Caco-2 (cell line): ENCODE results near the gene ATP10D. TPM values are rescaled to one million over a fixed set of nuclear protein-coding genes. Genes with fewer than 3 reads are reported as not detected.
A peak's percentile ranks its signal among the peaks of the same experiment; 100 is the strongest.

ENCODE experiments used
- Bru-seq: library from RNA; stranded (reverse); fragments of 400-500 nt; gene quantifications from one replicate; lab custom pipeline; 2021; lab: Mats Ljungman, UMichigan
- BruChase-seq, 2 experiments: library from RNA; stranded (reverse); fragments of 400-500 nt; gene quantifications; one replicate each; lab custom pipeline; 2021; lab: Mats Ljungman, UMichigan
- BruUV-seq: library from RNA; stranded (reverse); fragments of 400-500 nt; replicated peaks from 2 replicates; lab custom pipeline; 2021; lab: Mats Ljungman, UMichigan
- CTCF ChIA-PET: fragments of 300-600 bp; sonication (Branson Sonifier 250); formaldehyde crosslinking; loops from one replicate; lab custom pipeline; 2022; ENCODE audit warnings: antibody characterized with exemption; lab: Charles Lee
- POLR2A ChIA-PET: fragments of 300-600 bp; sonication (Branson Sonifier 250); formaldehyde crosslinking; loops from one replicate; lab custom pipeline; 2022; ENCODE audit warnings: antibody characterized with exemption; lab: Charles Lee
- DNase-seq, 2 experiments: peaks; one replicate each; pipeline versions ENCODE4 v3.0.0 to v3.0.0-alpha.2; 2020 to 2022
- H3K27me3 ChIP-seq: replicated peaks from 2 replicates; pipeline ENCODE4 v1.6.0; 2011; ENCODE audit warnings: low read length; ENCODE audit not compliant: control insufficient read depth, insufficient read depth
- H3K36me3 ChIP-seq: 2 replicates; pipeline ENCODE4 v1.5.1; 2011; ENCODE audit warnings: low read length; ENCODE audit not compliant: control insufficient read depth, insufficient read depth
- H3K4me1 ChIP-seq: fragments of 250-450 bp; sonication (Bioruptor Pico); 2 replicates; pipeline ENCODE4 v1.5.1; 2020; ENCODE audit warnings: mild to moderate bottlenecking
- H3K4me3 ChIP-seq: 2 replicates; pipeline ENCODE4 v1.5.1; 2011; ENCODE audit warnings: low read depth, mild to moderate bottlenecking, control low read depth, low read length
- H3K9me3 ChIP-seq: fragments of 250-450 bp; sonication (Bioruptor Pico); 2 replicates; pipeline ENCODE4 v1.5.1; 2020; ENCODE audit warnings: mild to moderate bottlenecking, moderate library complexity
- H3K27ac Mint-ChIP-seq: one replicate; pipeline ENCODE4 v1.8.0; 2022; ENCODE audit warnings: mixed read lengths; ENCODE audit not compliant: unreplicated experiment
- H3K27me3 Mint-ChIP-seq: one replicate; pipeline ENCODE4 v1.8.0; 2022; ENCODE audit warnings: mixed read lengths; ENCODE audit not compliant: insufficient read depth, unreplicated experiment
- H3K36me3 Mint-ChIP-seq: one replicate; pipeline ENCODE4 v1.8.0; 2022; ENCODE audit warnings: mild to moderate bottlenecking, mixed read lengths; ENCODE audit not compliant: insufficient read depth, unreplicated experiment
- H3K4me1 Mint-ChIP-seq: one replicate; pipeline ENCODE4 v1.8.0; 2022; ENCODE audit warnings: low read depth, mixed read lengths; ENCODE audit not compliant: unreplicated experiment
- H3K4me3 Mint-ChIP-seq: one replicate; pipeline ENCODE4 v1.8.0; 2022; ENCODE audit warnings: mild to moderate bottlenecking, moderate library complexity, mixed read lengths; ENCODE audit not compliant: unreplicated experiment
- H3K9me3 Mint-ChIP-seq: one replicate; pipeline ENCODE4 v1.8.0; 2022; ENCODE audit warnings: mixed read lengths; ENCODE audit not compliant: unreplicated experiment
- CTCF ChIP-seq, 2 experiments: fragments of 200-600 bp in 1 of 2; IDR thresholded peaks; 1 replicate in 1 of 2; 2 replicates in 1 of 2; pipeline versions ENCODE4 v1.5.1 to v1.8.0; 2011 to 2022; ENCODE audit warnings: antibody characterized with exemption in 1 of 2, control low read depth in 1 of 2, inconsistent platforms in 1 of 2, low read depth in 1 of 2, low read length in 1 of 2, mild to moderate bottlenecking in 1 of 2, moderate library complexity in 1 of 2; ENCODE audit not compliant: insufficient read depth in 1 of 2, severe bottlenecking in 1 of 2, unreplicated experiment in 1 of 2
- intact Hi-C: fragments of 100-400 bp; cut with micrococcal nuclease; formaldehyde crosslinking; loops from one replicate; pipeline ENCODE4 v1.10.0; 2022; ENCODE audit not compliant: unreplicated experiment
- long read RNA-seq: library from polyadenylated mRNA; stranded (forward); transcript quantifications from one replicate; pipeline ENCODE4 v2.0.0, GENCODE V29; 2022
- total RNA-seq: library from RNA; stranded (reverse); gene quantifications from 2 replicates; pipeline ENCODE4 v1.2.3, GENCODE V29; 2022

Gene ATP10D
- total RNA-seq (44.5 and 50.9 TPM in 2 replicates), Bru-seq, nascent RNA (percentile 81 among the genes with signal in this experiment), BruChase-seq, experiment 1, labeled RNA remaining after a 2-hour chase (percentile 81 among the genes with signal in this experiment), BruChase-seq, experiment 2, labeled RNA remaining after a 6-hour chase (percentile 80 among the genes with signal in this experiment)
- long read RNA-seq, full-length matches to known transcripts = 19 of 39 reads
- long read RNA-seq, partial matches to known transcripts = 8 of 39 reads
- long read RNA-seq, other reads (novel, unspliced or antisense) = 12 of 39 reads

- CTCF ChIA-PET = interaction anchor here (0.8 to 2.5 kb wide), 5 partner anchors 10 to 78 kb away, joined by 3 to 24 read pairs (median 5); partner anchors contain the start of gene COMMD8
- no peaks in the 10 kb centered on the region for H3K9me3 Mint-ChIP-seq
- no peaks in the 10 kb centered on the region for H3K4me1 Mint-ChIP-seq
- POLR2A ChIA-PET = interaction anchor here (0.7 to 2.4 kb wide), 4 partner anchors 12 to 31 kb away, joined by 3 to 20 read pairs (median 8); partner anchors contain the start of gene COMMD8
- peaks cover 18% of the 10 kb centered on the region for H3K4me1 ChIP-seq
- H3K4me3 ChIP-seq = peak within 1 kb of the TSS; percentile 44
- H3K27me3 Mint-ChIP-seq = no peaks in the 10 kb centered on the region
- H3K27ac Mint-ChIP-seq = peak within 1 kb of the TSS; percentile 99
- no peaks in the 10 kb centered on the region for H3K27me3 ChIP-seq
- peak; percentile 92 to 95 for DNase-seq
- no peaks in the 10 kb centered on the region for H3K9me3 ChIP-seq
- intact Hi-C loops = loop anchor here (1.0 to 5.0 kb wide), 3 partner anchors 12 to 47 kb away; partner anchors contain the start of gene COMMD8
- no TSS peak for BruUV-seq
- peak within 1 kb of the TSS; percentile 100 for H3K4me3 Mint-ChIP-seq
- H3K36me3 ChIP-seq = no peaks in the 10 kb centered on the region
- peak in 1 of 2 experiments; percentile 10 for TF ChIP-seq CTCF (IDR thresholded peaks at IDR 0.05; ENCODE audit: insufficient read depth in 1 of 2, low read depth in 1 of 2, low read length in 1 of 2, severe bottlenecking in 1 of 2, unreplicated experiment in 1 of 2)
- H3K36me3 Mint-ChIP-seq = peaks cover 7% of the 10 kb centered on the region
These were observed at the start of gene ATP10D for GRCh38 chr4:47485047-47485692. ATP10D (plus strand) TSS chr4:47485275; CDS start chr4:47512541, 27,266 bp downstream.

- intact Hi-C loops = no loop called here
- Histone ChIP-seq H3K27me3 (no peaks in the 10 kb centered on the region), H3K36me3 (no peaks in the 10 kb centered on the region), H3K4me3 (no peak overlapping the region), H3K9me3 (no peaks in the 10 kb centered on the region), H3K4me1 (no peaks in the 10 kb centered on the region)
- Mint-ChIP-seq H3K27ac (no peak overlapping the region), H3K4me1 (no peaks in the 10 kb centered on the region), H3K9me3 (no peaks in the 10 kb centered on the region), H3K27me3 (no peaks in the 10 kb centered on the region), H3K36me3 (no peaks in the 10 kb centered on the region), H3K4me3 (no peak overlapping the region)
- DNase-seq = no peak
- no peak for TF ChIP-seq CTCF (IDR thresholded peaks at IDR 0.05; ENCODE audit: insufficient read depth in 1 of 2, low read depth in 1 of 2, low read length in 1 of 2, severe bottlenecking in 1 of 2, unreplicated experiment in 1 of 2)
- CTCF ChIA-PET = interaction anchor here (0.6 kb wide), 1 partner anchor 25 kb away, joined by 3 read pairs; no protein-coding TSS in a partner anchor
- no TSS peak for BruUV-seq
- POLR2A ChIA-PET = no interaction called here
These were observed 42.1 kb upstream of the ATP10D start for GRCh38 chr4:47442980-47443379.

- Mint-ChIP-seq H3K9me3 (no peaks in the 10 kb centered on the region), H3K36me3 (no peaks in the 10 kb centered on the region), H3K27ac (no peak overlapping the region), H3K4me1 (peaks cover 4% of the 10 kb centered on the region), H3K4me3 (no peak overlapping the region), H3K27me3 (no peaks in the 10 kb centered on the region)
- no peak overlapping the region for H3K4me3 ChIP-seq
- ChIA-PET CTCF (no interaction called here), POLR2A (no interaction called here)
- intact Hi-C loops = no loop called here
- no peaks in the 10 kb centered on the region for H3K4me1 ChIP-seq
- H3K27me3 ChIP-seq = no peaks in the 10 kb centered on the region
- no peaks in the 10 kb centered on the region for H3K9me3 ChIP-seq
- H3K36me3 ChIP-seq = no peaks in the 10 kb centered on the region
- BruUV-seq = no TSS peak
- no peak for TF ChIP-seq CTCF (IDR thresholded peaks at IDR 0.05; ENCODE audit: insufficient read depth in 1 of 2, low read depth in 1 of 2, low read length in 1 of 2, severe bottlenecking in 1 of 2, unreplicated experiment in 1 of 2)
- DNase-seq = no peak
These were observed 41.0 kb upstream of the ATP10D start for GRCh38 chr4:47444031-47444430.
